HepG2 (cell line): ENCODE results near the gene SLC1A2. TPM values are rescaled to one million over a fixed set of nuclear protein-coding genes. Genes with fewer than 3 reads are reported as not detected.

Experiments used
- ATAC-seq: fragments of 200-7000 bp; cut with Tn5 transposase; 3 replicates; pipeline ENCODE4 v1.9.1; 2020; ENCODE audit warnings: mild to moderate bottlenecking, moderate library complexity
- BruUV-seq: library from RNA; stranded (reverse); fragments of 400-500 nt; replicated peaks from 2 replicates; lab custom pipeline; 2021; lab: Mats Ljungman, UMichigan
- CTCF ChIA-PET: fragments of 300-600 bp; formaldehyde crosslinking; extraction: SDS; loops from one replicate; lab custom pipeline; 2021; ENCODE audit warnings: low total read pairs, inconsistent platforms, low intra/inter-chr PET ratio; lab: Yijun Ruan, JAX
- POLR2A ChIA-PET: fragments of 350-600 bp; sonication (Branson Sonifier 250); formaldehyde crosslinking; loops from one replicate; lab custom pipeline; 2020; ENCODE audit warnings: antibody characterized with exemption, inconsistent platforms; lab: Yijun Ruan, JAX
- DNase-seq: peaks from one replicate; pipeline ENCODE4 v3.0.0-alpha.2; 2015; ENCODE audit warnings: low spot score
- FAIRE-seq: peaks from 3 replicates; lab custom pipeline; 2011; peaks lifted over from hg19 to GRCh38; lab: Jason Lieb, UNC
- H2AFZ ChIP-seq: one replicate; pipeline ENCODE4 v1.6.1; 2011; ENCODE audit warnings: low read length, inconsistent platforms
- H3K27ac ChIP-seq: fragments of 300-600 bp; 3 replicates; pipeline ENCODE4 v1.8.0; 2011; ENCODE audit warnings: mixed run types, mild to moderate bottlenecking, mixed read lengths, low read length, inconsistent platforms; ENCODE audit not compliant: insufficient read depth; ENCODE audit errors: extremely low read length
- H3K27me3 ChIP-seq, 2 experiments: fragments of 200-600 bp in 1 of 2; 2 replicates in 1 of 2; 3 replicates in 1 of 2; pipeline versions ENCODE4 v1.6.0 to v1.8.0; 2011; ENCODE audit warnings: low read length in 2 of 2, mild to moderate bottlenecking in 2 of 2, moderate library complexity in 2 of 2, inconsistent platforms in 1 of 2; ENCODE audit not compliant: insufficient read depth in 2 of 2, control insufficient read depth in 1 of 2
- H3K36me3 ChIP-seq, 2 experiments: fragments of 200-600 bp in 1 of 2; replicated peaks in 1 of 2; 2 replicates in 1 of 2; 3 replicates in 1 of 2; pipeline versions ENCODE4 v1.5.1 to v1.8.0; 2011; ENCODE audit warnings: low read length in 2 of 2, inconsistent platforms in 1 of 2; ENCODE audit not compliant: insufficient read depth in 2 of 2, control insufficient read depth in 1 of 2
- H3K4me1 ChIP-seq: 2 replicates; pipeline ENCODE4 v1.5.1; 2012; ENCODE audit warnings: low read length, inconsistent platforms; ENCODE audit not compliant: insufficient read depth
- H3K4me2 ChIP-seq: 2 replicates; pipeline ENCODE4 v1.6.0; 2011; ENCODE audit warnings: low read depth, low read length, inconsistent platforms
- H3K4me3 ChIP-seq, 3 experiments: fragments of 200-600 bp in 1 of 3; sonication (generic), shearing (Covaris generic) in 1 of 3; replicated peaks in 1 of 3; 2 replicates each; pipeline ENCODE4 v1.5.1; 2011 to 2016; ENCODE audit warnings: low read length in 3 of 3, inconsistent platforms in 2 of 3, low read depth in 2 of 3, mild to moderate bottlenecking in 2 of 3, control low read depth in 1 of 3, mixed read lengths in 1 of 3; ENCODE audit not compliant: insufficient read depth in 1 of 3
- H3K79me2 ChIP-seq: one replicate; pipeline ENCODE4 v1.6.1; 2011; ENCODE audit warnings: low read length, inconsistent platforms; ENCODE audit not compliant: insufficient read depth
- H3K9ac ChIP-seq: 2 replicates; pipeline ENCODE4 v1.6.0; 2011; ENCODE audit warnings: mild to moderate bottlenecking, low read depth, low read length, inconsistent platforms; ENCODE audit not compliant: insufficient read depth
- H3K9me3 ChIP-seq: 2 replicates; pipeline ENCODE4 v1.5.1; 2012; ENCODE audit warnings: mild to moderate bottlenecking, low read length
- H4K20me1 ChIP-seq: 2 replicates; pipeline ENCODE4 v1.6.0; 2011; ENCODE audit warnings: inconsistent platforms, mild to moderate bottlenecking, low read length, moderate library complexity; ENCODE audit not compliant: insufficient read depth
- BORCS8-MEF2B ChIP-seq: sonication (generic); formaldehyde crosslinking; IDR thresholded peaks from 2 replicates; pipeline ENCODE4 v1.8.0; 2022; ENCODE audit warnings: mild to moderate bottlenecking, missing genetic modification reagents
- HHEX ChIP-seq: IDR thresholded peaks from 2 replicates; pipeline ENCODE4 v1.6.1; 2016; ENCODE audit warnings: control low read depth
- JUN ChIP-seq: sonication (generic); formaldehyde crosslinking; IDR thresholded peaks from 2 replicates; pipeline ENCODE4 v1.4.0; 2020; ENCODE audit warnings: mild to moderate bottlenecking, missing genetic modification reagents
- KLF11 ChIP-seq: IDR thresholded peaks from 2 replicates; pipeline ENCODE4 v1.6.1; 2016; ENCODE audit warnings: missing compliant biosample characterization
- MAFF ChIP-seq: IDR thresholded peaks from 2 replicates; pipeline ENCODE4 v1.6.1; 2011; ENCODE audit warnings: low read depth, low read length, improper control_type of control experiment
- RAD51 ChIP-seq: fragments of 450-650 bp; IDR thresholded peaks from 2 replicates; pipeline ENCODE4 v1.6.1; 2016; ENCODE audit warnings: borderline replicate concordance
- TGIF2 ChIP-seq: IDR thresholded peaks from 2 replicates; pipeline ENCODE4 v1.6.1; 2016; ENCODE audit warnings: control low read depth, missing compliant biosample characterization
- ZMYM2 ChIP-seq: sonication (generic); formaldehyde crosslinking; IDR thresholded peaks from 2 replicates; pipeline ENCODE4 v1.8.0; 2022; ENCODE audit warnings: mild to moderate bottlenecking, missing genetic modification reagents
- ZNF737 ChIP-seq: sonication (generic); formaldehyde crosslinking; IDR thresholded peaks from 2 replicates; pipeline ENCODE4 v1.5.0; 2020; ENCODE audit warnings: missing genetic modification reagents, mild to moderate bottlenecking, borderline replicate concordance
- WGBS: methylation state at CpG from one replicate; pipeline ENCODE4 v1.1.6; 2017; ENCODE audit warnings: low lambda C conversion rate; 5-methylcytosine and 5-hydroxymethylcytosine counted together
- in situ Hi-C: cut with HindIII; loops from 2 replicates; pipeline ENCODE4 v1.10.0; 2017; ENCODE audit warnings: low pct_unique_long_range_greater_than_20kb; ENCODE audit not compliant: extremely low pct_ligation_motif_present
- intact Hi-C: fragments of 100-400 bp; cut with micrococcal nuclease; formaldehyde crosslinking; loops from one replicate; pipeline ENCODE4 v1.10.0; 2022; ENCODE audit not compliant: unreplicated experiment
- polyA plus RNA-seq, 8 experiments: library from polyadenylated mRNA; depleted of rRNA in 3 of 8; stranded (reverse) in 7 of 8; unstranded in 1 of 8; fragments of >200 nt; fragmentation: Illumina TruSeq in 4 of 8; extraction: Trizol in 4 of 8; gene quantifications; 2 replicates each; pipeline versions ENCODE4 v1.2.1 to v1.2.3, GENCODE V29; 2011 to 2016; ENCODE audit warnings: low read depth in 4 of 8, missing spikeins in 1 of 8, mixed read lengths in 1 of 8; ENCODE audit not compliant: insufficient read depth in 1 of 8
- total RNA-seq, 5 experiments: library from RNA; depleted of rRNA; stranded (reverse); fragments of >200 nt; fragmentation: Illumina TruSeq; extraction: Trizol; gene quantifications; 2 replicates each; pipeline ENCODE4 v1.2.3, GENCODE V29; 2016; ENCODE audit warnings: low read depth in 1 of 5
- TF ChIP-seq, protein P1 (sequence below): sonication (generic); formaldehyde crosslinking; IDR thresholded peaks from 2 replicates; pipeline ENCODE4 v1.4.0; 2020; ENCODE audit warnings: missing genetic modification reagents
- TF ChIP-seq, protein P2 (sequence below): sonication (generic); formaldehyde crosslinking; IDR thresholded peaks from 2 replicates; pipeline ENCODE4 v1.4.0; 2020; ENCODE audit warnings: mild to moderate bottlenecking, missing genetic modification reagents, borderline replicate concordance

The SLC1A2 gene
- total and polyA plus RNA-seq, 2 of the 13 experiments (the other 11 are each of a cell fraction or from before 2014, with no cell fraction given) = 23.2 to 43.2 TPM

DNA sequence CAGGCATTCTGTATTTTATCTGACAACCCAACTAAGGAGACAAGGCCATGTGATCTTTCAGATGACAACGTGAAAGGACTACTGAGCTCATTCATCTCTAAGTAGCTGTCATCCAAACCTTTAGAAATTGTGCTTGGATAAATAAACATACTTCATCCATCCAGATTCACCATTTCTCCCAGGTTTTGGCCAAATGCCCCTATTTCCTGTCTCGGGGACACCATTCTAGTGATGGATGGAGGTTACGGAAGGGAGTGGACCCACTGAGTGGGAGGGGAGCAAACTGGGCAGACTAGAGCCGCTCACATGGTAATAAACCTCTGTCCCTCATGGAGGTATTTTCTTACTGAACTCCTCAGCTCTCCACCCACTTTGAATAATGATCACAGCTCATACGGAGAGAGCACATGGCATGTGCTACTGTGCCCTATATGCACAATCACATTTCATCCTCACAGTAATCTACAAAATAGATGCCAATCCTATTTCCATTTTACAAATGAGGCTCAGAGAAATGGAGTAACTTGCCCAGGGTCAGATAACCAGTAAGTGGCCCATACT is 114.4 kb downstream of the SLC1A2 start:
- Histone ChIP-seq H3K4me2 (no peak overlapping the region), H4K20me1 (no peaks in the 10 kb centered on the region), H3K9ac (no peak overlapping the region), H3K27me3 (no peaks in the 10 kb centered on the region), H3K36me3 (peaks cover 7 to 16% of the 10 kb centered on the region in 2 experiments), H3K9me3 (no peaks in the 10 kb centered on the region), H3K4me3 (no peak overlapping the region), H2AFZ (no peak overlapping the region), H3K27ac (peak overlapping the region; percentile 87), H3K4me1 (peaks cover 26% of the 10 kb centered on the region), H3K79me2 (no peaks in the 10 kb centered on the region)
- no peak for FAIRE-seq
- BruUV-seq = no TSS peak
- intact Hi-C loops (no loop called here), in situ Hi-C loops (no loop called here)
- ATAC-seq = no peak
- ChIA-PET CTCF (no interaction called here), POLR2A (interaction anchor here (1.1 to 2.2 kb wide), 6 partner anchors 13 to 389 kb away, joined by 3 to 22 read pairs (median 4); no protein-coding TSS in a partner anchor)
- WGBS = 94% methylated on average over 5 of the region's 5 CpGs
- no peak for TF ChIP-seq KLF11 (CRISPR knock-in tag)
- TF ChIP-seq RAD51 = no peak
- TF ChIP-seq JUN (CRISPR knock-in tag) = no peak
- TF ChIP-seq, protein P1, sequence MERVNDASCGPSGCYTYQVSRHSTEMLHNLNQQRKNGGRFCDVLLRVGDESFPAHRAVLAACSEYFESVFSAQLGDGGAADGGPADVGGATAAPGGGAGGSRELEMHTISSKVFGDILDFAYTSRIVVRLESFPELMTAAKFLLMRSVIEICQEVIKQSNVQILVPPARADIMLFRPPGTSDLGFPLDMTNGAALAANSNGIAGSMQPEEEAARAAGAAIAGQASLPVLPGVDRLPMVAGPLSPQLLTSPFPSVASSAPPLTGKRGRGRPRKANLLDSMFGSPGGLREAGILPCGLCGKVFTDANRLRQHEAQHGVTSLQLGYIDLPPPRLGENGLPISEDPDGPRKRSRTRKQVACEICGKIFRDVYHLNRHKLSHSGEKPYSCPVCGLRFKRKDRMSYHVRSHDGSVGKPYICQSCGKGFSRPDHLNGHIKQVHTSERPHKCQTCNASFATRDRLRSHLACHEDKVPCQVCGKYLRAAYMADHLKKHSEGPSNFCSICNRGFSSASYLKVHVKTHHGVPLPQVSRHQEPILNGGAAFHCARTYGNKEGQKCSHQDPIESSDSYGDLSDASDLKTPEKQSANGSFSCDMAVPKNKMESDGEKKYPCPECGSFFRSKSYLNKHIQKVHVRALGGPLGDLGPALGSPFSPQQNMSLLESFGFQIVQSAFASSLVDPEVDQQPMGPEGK (CRISPR knock-in tag) = no peak
- no peak for TF ChIP-seq BORCS8-MEF2B (CRISPR knock-in tag)
- DNase-seq = no peak

DNA sequence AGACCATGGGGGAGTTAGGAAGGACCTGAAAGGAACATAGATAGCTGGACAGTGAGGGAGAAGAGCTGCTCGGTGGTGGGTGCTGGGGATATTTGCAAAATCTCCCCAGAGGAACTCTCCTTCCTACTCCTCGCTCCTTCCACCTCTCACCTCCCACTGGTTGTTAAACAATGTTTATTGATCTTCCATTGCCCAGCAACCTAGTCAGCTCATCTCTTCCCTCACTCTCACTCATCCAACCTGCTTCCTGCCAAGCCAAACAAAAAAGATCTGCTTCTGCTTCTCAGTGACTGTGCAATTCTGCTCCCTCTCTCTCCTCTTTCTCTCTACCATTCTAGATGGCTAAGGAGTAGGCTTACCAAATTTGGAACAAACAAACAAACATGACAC is 115.0 kb downstream of the SLC1A2 start:
- in situ Hi-C loops (no loop called here), intact Hi-C loops (no loop called here)
- H3K4me3 ChIP-seq = no peak overlapping the region; a peak in 1 of 6 replicates
- peaks cover 26% of the 10 kb centered on the region for H3K4me1 ChIP-seq
- H3K79me2 ChIP-seq = no peaks in the 10 kb centered on the region
- 52% methylated on average over 2 of the region's 2 CpGs for WGBS
- H3K9ac ChIP-seq = no peak overlapping the region; the same call in 1 of the 2 replicates
- DNase-seq (peak; percentile 25), FAIRE-seq (peak; percentile 36), ATAC-seq (peak; percentile 91)
- peak overlapping the region; percentile 87 for H3K27ac ChIP-seq
- peak overlapping the region; percentile 40 for H3K4me2 ChIP-seq
- H3K27me3 ChIP-seq = no peaks in the 10 kb centered on the region
- H3K36me3 ChIP-seq = peaks cover 7 to 15% of the 10 kb centered on the region in 2 experiments
- CTCF ChIA-PET = no interaction called here
- no peak overlapping the region for H2AFZ ChIP-seq
- no TSS peak for BruUV-seq
- H4K20me1 ChIP-seq = no peaks in the 10 kb centered on the region
- no peaks in the 10 kb centered on the region for H3K9me3 ChIP-seq
- POLR2A ChIA-PET = interaction anchor here (1.1 to 2.2 kb wide), 7 partner anchors 11 to 389 kb away, joined by 3 to 22 read pairs (median 5); no protein-coding TSS in a partner anchor
- no peak for TF ChIP-seq ZNF737 (CRISPR knock-in tag)
- no peak for TF ChIP-seq HHEX (CRISPR knock-in tag)
- TF ChIP-seq, protein P2, sequence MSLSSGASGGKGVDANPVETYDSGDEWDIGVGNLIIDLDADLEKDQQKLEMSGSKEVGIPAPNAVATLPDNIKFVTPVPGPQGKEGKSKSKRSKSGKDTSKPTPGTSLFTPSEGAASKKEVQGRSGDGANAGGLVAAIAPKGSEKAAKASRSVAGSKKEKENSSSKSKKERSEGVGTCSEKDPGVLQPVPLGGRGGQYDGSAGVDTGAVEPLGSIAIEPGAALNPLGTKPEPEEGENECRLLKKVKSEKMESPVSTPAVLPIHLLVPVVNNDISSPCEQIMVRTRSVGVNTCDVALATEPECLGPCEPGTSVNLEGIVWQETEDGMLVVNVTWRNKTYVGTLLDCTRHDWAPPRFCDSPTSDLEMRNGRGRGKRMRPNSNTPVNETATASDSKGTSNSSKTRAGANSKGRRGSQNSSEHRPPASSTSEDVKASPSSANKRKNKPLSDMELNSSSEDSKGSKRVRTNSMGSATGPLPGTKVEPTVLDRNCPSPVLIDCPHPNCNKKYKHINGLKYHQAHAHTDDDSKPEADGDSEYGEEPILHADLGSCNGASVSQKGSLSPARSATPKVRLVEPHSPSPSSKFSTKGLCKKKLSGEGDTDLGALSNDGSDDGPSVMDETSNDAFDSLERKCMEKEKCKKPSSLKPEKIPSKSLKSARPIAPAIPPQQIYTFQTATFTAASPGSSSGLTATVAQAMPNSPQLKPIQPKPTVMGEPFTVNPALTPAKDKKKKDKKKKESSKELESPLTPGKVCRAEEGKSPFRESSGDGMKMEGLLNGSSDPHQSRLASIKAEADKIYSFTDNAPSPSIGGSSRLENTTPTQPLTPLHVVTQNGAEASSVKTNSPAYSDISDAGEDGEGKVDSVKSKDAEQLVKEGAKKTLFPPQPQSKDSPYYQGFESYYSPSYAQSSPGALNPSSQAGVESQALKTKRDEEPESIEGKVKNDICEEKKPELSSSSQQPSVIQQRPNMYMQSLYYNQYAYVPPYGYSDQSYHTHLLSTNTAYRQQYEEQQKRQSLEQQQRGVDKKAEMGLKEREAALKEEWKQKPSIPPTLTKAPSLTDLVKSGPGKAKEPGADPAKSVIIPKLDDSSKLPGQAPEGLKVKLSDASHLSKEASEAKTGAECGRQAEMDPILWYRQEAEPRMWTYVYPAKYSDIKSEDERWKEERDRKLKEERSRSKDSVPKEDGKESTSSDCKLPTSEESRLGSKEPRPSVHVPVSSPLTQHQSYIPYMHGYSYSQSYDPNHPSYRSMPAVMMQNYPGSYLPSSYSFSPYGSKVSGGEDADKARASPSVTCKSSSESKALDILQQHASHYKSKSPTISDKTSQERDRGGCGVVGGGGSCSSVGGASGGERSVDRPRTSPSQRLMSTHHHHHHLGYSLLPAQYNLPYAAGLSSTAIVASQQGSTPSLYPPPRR = no peak
- TF ChIP-seq TGIF2 = no peak
- TF ChIP-seq MAFF = peak; percentile 24; the same call in 1 of the 2 replicates
- no peak for TF ChIP-seq ZMYM2 (CRISPR knock-in tag)
